HG03060 (cell line): ENCODE results near the gene NSRP1.
"Not testable (repeated sequence)": the region's sequence is repeated elsewhere in the genome, so short reads cannot be mapped to it uniquely, and the experiment has no call there.

Experiments
- ATAC-seq: cut with Tn5 transposase; IDR thresholded peaks from one replicate; pipeline ENCODE4 v1.9.1; 2021; ENCODE audit warnings: low read depth, moderate number of reproducible peaks; ENCODE audit not compliant: unreplicated experiment

The NSRP1 gene

GRCh38 chr17:30117675-30118081 is 1.1 kb downstream of the NSRP1 start:
- no peak for ATAC-seq

DNA sequence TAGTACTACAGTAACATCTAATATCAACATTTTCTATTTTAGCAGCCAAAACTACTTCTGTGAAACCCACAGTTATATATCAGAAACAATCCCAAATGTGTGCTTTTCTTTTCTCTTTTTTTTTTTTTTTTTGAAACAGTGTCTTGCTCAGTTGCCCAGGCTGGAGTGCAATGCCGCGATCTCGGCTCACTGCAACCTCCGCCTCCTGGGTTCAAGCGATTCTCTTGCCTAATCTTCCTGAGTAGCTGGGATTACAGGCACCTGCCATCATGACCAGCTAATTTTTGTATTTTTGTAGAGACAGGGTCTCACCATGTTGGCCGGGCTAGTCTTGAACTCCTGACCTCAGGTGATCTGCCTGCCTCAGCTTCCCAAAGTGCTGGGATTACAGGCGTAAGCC is 2.0 kb downstream of the NSRP1 start:
- not testable (repeated sequence) for ATAC-seq

DNA sequence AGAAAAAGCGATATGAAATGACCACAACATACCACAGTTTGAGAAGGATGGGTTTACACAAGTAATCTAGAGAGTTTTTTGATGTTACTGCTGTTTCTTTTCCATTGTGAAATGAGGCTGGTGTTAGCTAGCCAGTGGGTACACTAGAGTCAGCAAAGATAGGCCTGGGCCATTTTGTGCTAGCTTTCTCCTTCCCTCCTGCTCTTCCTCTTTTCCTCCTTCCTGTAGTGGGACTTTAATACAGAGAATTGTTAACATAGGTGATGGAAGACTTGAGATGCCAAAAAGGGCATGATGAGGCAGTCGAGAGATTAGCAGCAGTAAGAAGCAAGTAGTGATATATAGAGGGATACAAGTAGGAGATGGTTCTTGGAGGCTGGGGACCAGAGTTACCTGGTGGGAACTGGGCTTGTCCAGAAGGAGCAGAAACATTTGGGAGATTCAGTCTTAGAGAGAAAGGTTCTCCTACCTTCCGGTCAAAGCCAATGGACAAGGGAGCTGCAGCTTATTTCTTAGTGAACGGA is 7.7 kb downstream of the NSRP1 start:
- no peak for ATAC-seq

DNA sequence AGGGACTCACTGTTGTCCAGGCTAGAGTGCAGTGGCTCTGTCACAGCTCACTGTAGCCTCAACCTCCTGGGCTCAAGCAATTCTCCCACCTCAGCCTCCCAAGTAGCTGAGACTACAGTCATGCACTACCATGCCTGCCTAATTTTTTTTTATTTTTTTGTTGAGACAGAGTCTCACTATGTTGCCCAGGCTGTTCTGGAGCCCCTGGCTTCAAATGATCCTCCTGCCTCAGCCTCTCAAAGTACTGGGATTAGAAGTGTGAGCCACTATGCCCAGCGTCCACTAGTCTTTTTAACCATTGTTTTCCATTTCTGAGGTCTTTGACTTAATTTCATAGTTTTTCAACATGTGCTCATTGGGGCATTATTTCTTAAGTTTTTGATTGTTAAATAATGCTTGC is 13.5 kb downstream of the NSRP1 start:
- ATAC-seq, result no peak

GRCh38 chr17:30132615-30133014 is 16.0 kb downstream of the NSRP1 start:
- ATAC-seq, result no peak

DNA sequence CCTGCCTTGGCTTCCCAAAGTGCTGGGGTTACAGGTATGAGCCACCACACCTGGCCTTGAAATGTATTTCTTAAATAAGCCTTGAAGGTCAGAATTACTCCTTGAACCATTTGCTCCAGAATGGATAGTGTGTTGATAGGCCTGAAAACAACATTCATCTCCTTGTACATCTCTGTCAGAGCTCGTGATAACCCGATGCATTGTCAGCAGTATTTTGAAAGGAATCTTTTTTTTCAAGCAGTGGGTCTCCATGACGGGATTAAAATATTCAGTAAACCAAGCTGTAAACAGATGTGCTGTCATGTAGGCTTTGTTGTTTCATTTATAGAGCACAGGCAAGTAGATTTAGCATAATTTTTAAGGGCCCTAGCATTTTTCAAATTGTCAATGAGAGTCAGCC is 16.6 kb downstream of the NSRP1 start:
- no peak for ATAC-seq

DNA sequence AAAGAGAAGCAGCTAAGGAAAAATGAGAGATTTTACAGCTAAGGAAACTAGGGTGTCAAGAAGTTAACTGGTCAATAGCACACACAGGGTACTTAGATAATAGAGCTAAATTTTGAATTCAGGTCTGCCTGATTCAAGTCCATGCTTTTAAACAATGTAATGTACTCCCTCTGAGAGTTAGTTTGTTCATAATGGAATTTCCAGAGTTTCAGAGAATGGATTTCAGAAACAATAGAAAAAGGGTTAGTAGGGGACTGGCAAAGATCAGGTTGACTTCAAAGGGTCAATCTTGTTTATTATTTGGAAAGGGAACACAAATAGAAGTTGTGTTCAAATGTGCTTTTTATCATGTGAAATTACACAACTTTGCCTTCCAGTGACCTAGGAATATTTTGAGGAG is 17.9 kb downstream of the NSRP1 start:
- no peak for ATAC-seq

DNA sequence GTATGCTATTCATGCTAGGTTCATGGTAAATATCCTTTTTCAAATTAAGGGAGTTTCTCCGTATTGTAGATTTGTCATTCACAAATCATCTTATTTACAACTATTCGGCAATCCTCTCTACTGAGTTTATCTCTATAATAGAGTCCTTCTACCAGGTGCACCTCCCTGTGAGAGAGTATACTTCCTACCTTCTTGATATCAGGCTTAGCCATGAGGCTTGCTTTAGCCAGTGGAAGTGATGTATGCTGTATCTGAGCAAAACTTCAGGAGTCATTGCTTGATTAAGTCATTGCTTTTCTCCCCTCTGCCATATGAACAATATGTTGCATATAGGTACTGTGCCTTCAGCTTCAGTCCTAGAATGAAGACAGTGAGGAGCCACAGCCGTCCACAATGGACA is 20.5 kb downstream of the NSRP1 start:
- ATAC-seq, result no peak

- not testable (repeated sequence) for ATAC-seq
Measured at GRCh38 chr17:30147860-30148259, 31.2 kb downstream of the NSRP1 start.

- ATAC-seq, result no peak
Measured at GRCh38 chr17:30148376-30148775, 31.8 kb downstream of the NSRP1 start.

DNA sequence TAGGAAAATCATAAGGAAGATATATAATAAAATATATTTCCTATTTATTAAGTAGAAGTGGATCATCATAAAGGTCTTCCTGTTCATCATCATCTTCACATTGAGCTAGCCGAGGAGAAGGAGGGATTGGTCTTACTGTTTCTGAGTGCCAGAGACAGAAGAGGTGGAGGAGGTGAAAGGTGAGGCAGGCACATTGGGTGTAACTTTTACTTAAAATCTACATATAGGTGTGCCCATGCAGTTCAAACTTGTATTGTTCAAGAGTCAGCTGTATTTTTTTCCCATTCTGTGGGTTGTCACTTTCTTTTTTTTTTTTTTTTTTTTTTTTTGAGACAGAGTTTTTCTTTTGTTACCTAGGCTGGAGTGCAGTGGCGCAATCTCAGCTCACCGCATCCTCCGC is 34.9 kb downstream of the NSRP1 start:
- no peak for ATAC-seq

DNA sequence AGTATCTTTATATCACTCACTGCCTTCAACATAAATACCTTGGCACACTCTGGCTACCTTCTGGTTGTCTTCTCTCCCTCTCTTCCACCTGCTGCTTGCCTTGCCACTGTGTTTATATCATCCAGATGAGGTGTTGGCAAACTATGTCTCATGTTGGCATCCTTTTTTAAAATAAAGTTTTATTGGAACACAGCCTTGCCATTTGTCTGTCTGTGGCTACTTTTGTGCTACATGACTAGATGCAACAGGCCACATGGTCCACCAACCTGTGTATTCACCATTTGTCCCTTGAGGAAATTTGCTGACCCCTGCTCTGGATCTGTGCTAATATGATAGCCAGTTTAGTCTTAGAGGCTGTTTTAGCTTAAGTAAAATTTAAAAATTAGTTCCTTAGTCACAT is 36.8 kb downstream of the NSRP1 start:
- ATAC-seq, result no peak

- no peak for ATAC-seq
Measured at GRCh38 chr17:30155389-30155788, 38.8 kb downstream of the NSRP1 start.

DNA sequence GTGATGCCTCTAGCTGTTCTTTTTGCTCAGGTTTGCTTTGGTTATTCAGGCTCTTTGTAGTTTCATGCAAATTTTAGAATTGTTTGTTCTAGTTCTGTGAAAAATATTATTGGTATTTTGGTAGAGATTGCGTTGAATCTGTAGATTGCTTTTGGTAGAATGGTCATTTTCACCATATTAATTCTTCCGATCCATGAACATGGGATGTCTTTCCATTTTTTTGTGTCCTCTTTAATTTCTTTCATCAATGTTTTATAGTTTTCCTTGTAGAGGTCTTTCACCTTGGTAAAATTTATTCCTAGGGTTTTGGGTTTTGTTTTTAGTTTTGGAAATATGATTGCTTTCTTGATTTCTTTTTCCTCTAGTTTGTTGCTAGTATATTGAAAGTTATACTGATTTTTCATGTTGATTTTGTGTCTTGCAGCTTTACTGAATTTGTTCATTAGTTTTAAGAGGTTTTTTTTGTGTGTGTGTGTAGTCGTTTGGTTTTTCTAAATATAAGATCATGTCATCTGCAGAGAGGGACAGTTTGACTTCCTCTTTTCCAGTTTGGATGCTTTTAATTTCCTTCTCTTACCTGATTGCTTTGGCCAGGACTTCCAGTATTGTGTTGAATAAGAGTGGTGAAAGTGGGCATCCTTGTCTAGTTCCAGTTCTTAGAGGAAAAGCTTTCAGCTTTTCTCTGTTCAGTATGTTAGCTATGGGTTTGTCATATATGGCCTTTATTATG is 42.4 kb downstream of the NSRP1 start:
- no peak for ATAC-seq

DNA sequence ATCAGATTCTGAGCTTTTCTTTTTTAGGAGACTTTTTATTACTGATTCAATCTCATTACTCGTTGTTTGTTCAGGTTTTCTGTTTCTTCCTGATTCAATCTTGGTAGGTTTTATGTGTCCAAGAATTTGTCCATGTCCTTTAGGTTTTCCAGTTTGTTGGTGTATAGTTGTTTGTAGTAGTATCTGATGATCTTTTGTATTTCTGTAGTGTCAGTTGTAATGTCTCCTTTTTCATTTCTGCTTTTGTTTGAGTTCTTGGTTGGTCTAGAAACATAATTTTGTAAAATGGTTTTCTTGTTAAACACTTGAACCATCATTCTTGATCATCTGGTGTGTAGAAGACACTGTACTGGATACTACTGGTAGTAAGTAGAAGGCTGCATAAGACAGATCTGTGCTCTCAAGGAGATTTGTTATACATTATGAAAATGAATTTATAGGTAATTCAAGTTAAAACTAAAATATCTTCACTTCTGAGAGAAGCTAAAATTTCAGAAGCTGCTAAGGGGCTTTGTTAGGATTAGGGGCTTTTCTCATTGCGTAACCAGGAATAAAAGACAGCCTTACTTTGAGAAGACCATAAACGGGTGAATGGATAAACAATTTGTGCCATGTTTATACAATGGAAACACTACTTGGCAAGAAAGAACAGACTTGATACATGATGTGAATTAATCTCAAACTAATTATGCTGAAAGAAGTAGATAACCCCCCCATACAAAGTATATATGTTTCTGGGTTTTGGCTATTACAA is 44.0 kb downstream of the NSRP1 start:
- no peak for ATAC-seq

GRCh38 chr17:30161601-30162000 is 45.0 kb downstream of the NSRP1 start:
- ATAC-seq, result no peak

GRCh38 chr17:30164531-30164930 is 47.9 kb downstream of the NSRP1 start:
- no peak for ATAC-seq

GRCh38 chr17:30165147-30165546 is 48.5 kb downstream of the NSRP1 start:
- no peak for ATAC-seq

- no peak for ATAC-seq
Measured at GRCh38 chr17:30165960-30166359, 49.3 kb downstream of the NSRP1 start.

DNA sequence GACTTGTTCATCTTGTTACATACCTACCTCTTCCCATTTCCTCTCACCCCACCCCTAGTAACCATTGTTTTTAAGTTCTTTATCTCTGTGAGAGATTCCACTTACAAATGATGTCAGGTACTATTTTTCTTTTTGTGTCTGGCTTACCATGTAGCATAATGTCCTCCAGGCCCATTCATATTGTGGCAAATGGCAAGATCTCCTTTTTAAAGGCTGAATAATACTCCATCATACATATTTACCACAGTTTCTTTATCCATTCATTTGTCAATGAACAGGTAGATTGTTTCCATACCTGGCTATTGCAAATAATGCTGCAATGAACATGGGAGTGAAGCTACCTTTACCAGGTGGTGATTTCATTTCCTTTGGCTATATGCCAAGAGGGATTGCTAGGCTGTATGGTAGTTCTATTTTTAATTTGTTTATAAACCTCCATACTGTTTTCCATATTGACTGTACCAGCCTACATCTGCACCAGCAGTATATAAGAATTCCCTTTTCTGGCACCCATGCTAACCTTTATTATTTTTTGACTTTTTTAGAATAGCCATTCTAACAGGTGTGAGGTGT is 53.9 kb downstream of the NSRP1 start:
- ATAC-seq, result no peak

GRCh38 chr17:30172560-30172959 is 55.9 kb downstream of the NSRP1 start:
- no peak for ATAC-seq

DNA sequence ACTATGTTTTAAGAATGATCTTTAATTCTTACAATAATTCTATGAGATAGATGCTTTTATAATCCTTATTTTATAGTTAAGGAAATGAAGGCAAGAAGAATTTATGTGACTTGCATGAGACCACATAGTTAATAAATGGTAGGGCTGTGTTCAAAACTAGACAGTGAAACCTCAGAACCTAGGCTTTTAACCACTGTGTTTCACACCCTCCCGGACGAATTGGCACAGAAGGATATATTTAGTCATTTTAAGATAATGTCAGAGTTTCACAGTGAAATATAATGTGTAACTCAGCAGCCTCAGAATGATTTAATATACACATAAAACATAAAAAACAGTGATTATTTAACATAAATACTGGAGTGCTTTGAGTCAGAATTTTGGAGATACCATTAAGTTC is 57.0 kb downstream of the NSRP1 start:
- peak; percentile 68 for ATAC-seq
